ENCODE measurements around the gene WDR5.

The WDR5 gene

DNA sequence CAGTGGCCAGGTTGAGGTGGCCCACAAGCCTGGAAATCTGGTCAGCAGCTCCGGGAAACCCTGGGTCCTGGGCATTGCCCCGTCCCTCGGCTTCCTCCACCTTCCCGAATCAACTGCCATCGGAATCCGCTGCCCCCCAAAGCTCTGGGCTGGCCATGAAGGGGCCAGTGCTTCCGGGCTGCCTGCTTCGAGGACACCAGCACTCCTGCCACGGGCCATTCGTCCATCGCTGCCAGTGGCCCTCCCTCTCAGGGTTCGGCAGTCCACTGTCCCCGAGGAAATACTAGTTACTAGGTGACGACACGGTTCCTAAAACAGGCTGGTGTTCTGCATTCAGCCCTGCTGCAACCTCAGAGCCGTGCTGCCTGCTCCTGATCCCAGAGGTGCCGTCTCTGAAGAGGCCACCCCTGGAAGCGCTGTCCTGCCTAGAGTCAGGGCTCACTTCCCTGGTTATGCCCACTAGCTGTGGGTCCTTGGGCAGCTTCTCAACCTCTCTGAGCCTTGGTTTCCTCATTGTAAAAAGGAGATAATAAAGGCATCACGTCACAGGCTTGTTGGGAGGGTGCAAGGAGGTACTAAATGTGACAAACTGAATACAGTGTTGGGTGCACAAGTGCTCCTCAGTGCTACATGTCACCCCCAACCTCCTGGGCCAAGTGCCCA lies 3.5 kb upstream of the WDR5 start:
- no peak for DNase-seq

DNA sequence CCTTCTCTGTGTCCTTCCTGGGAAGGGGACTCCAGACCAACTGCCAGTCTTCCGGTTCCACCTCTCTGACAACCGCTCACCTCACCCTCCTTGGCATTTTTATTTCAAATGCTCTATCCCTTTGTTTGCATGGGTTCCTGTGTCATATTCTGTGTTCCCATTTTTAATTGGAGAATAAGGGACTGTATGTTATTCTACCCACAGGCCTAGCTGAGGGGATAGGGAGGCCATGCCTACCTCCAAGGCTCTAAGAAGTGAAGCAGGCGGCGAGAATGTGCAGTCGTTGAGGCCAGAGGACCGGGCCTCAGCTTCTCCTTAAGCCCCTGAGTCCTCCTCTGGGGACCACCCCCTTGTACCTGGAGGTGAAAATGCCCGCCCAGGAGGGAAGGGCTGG lies 936 bp upstream of the WDR5 start:
- no peak for DNase-seq

DNA sequence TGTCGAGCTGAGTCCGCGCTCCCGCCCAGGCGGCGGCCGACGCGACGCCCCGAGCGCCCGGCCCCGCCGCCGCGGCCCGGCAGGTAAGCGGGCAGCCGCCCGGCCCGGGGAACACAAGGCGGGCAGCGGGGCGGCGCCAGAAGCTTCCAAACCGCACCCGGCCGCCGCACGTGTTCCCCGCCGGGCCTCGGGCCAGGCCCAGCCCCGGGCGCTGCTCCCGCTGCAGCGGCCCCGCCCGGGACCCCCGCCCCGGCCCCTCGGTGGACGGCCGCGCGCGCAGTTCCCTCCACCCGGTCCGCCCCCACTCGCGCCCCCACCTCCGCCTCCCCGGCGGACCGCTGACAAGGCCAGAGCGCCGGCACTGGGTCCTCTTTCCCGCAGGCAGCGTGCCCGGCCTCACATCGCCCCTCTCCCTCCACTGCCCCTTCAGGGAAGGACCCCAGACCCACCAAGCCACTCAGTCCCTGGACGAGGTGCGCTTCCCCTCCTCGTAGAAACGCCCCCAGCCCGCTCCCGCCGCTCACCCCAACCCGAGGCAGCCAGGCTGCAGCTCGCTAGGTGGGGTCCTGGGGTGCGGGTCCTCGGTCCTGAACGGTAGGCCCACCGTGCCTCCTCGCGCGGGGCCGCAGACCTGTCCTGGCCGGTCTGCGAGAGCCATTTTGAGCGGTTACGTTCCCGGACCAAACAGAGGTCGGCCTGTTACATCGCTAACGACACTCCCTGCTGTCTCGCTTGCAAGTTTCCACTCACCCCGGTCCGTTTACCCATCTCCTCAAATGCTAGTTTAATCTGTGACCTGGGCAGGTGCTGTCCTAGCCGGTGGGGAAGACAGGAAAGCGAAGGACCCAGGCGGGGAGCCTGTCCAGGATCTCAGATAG lies 475 bp downstream of the WDR5 start:
- DNase-seq: no peak

DNA sequence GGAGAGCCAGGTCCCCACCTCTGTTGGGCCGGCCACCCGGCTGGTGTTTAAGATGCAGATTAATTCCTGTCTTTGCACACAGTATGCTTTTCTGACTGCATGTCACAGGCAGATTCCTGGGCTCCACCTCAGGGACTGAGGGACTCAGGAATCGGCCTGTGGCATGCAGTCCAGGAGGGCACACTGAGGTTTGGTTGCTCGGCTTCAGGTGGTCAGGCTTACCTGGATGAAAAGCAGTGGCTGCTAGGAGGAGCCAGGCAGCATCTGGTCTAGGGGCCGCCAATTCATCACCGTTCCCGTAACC lies 1.1 kb downstream of the WDR5 start:
- DNase-seq: no peak

DNA sequence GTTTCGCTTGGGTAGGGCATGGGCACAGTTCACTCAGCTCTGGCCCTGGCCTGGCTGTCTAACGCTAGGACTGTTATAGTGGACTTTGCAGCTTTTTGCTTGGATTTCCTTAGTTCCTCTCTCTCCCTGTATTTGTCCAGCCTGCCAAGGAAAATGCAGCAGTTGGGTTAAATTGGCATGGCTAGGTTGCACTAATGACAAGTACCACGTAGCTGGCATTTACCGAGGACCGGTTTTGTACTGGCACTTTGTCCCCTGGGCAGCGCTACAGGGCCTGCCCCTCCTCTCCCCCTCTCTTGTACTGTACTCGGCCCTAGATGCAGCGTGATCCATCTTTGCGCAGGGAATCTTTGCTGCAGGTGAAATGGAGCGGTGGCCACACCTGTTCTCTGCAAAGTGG lies 2.4 kb downstream of the WDR5 start:
- DNase-seq: no peak

DNA sequence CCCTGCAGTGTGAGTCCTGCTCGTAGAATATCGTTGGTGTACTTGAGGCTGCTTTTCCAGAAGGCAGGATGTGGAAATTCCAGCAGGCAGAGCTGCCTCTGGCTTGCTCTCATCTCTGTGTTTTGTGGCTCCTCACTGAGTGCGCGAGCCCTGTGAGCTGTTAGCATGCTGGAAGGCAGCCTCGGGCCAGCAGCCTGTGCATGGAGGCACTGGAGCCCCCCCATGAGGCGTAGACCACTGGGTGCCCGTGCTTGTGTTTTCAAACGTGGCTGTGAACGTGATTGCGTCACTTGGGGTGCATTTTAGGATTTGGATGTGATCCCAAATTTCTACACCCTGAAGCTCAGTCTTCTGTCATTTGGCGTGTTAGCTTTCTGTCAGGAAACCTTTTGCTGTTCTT lies 3.2 kb downstream of the WDR5 start:
- DNase-seq: no peak

DNA sequence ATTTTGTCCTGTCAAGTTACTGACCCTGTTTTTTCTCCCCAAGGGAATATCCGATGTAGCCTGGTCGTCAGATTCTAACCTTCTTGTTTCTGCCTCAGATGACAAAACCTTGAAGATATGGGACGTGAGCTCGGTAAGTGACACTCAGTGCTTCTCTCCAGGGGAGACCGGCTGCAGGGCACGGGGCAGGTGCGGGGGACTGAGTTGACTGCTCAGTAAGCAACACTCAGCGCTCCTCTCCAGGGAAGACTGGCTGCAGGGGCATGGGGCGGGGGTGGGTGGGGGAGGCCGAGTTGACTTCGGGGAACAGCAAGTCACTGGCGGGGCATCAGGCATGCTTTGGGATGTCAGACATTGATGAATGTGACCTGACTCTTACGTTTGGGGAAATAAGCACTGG lies 6.0 kb downstream of the WDR5 start:
- DNase-seq: no peak

DNA sequence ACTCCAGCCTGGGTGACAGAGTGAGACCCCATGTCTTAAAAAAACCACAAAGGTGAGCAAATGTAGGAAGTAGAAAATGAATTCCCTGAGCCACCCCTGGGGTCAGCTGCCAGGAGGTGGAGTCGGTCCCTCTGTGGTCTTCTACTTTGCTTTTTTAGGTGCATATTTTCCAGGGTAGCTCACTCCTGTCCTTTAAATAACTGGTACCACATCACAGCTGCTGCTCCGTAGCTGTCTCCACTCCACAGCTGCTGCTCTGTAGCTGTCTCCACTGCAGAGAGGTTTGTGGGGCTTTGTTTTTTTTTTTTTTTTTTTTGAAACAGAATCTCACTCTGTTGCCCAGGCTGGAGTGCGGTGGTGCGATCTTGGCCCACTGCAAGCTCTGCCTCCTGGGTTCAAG lies 8.9 kb downstream of the WDR5 start:
- DNase-seq: no peak

DNA sequence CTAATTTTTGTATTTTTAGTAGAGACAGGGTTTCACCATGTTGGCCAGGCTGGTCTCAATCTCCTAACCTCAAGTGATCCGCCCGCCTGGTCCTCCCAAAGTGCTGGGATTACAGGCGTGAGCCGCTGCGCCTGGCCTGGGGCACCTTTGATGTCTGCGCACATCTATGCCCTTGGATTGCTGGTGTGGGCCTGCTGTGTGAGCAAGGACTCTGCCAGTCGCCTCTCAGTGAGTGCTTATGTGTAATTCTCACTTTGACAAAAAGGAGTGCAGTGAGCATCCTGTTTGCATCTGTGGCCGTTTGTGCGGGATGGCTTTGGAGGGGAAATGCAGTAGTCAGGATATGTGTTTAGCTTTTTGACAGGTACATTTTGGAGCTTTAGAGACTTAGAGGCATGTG lies 9.4 kb downstream of the WDR5 start:
- no peak for DNase-seq

DNA sequence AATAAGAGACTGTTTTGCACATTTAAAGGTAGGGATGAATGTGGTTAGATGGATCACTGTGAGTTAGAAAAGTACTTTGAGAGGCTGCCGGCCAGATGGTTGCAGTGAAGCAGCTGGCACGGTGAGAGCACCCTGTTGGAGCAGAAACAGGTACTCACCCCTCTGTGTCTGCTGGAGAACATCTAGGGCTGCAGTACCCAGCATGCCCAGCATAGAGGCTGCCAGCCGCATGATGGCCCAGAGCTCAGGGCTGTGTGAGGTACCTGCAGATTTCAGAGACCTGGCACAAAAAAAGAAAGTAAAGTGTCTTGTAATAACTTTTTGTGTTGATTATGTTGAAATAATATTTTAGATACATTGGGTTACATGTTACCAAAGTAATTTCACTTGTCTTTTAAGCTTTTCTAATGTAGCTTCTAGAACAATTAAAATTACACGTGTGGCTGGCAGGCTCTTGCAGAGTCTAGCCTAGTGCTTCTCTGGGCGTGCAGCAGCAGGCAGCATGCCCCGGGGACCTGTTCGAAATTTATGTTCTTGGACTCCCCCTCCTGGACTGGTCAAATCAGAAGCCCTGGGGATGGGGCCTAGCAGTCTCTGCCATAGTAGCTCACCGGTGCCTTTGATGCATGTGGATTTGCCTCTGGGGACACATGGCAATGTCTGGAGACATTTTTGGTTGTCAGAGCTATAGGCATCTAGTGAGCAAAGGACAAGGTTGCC lies 11.1 kb downstream of the WDR5 start:
- no peak for DNase-seq

DNA sequence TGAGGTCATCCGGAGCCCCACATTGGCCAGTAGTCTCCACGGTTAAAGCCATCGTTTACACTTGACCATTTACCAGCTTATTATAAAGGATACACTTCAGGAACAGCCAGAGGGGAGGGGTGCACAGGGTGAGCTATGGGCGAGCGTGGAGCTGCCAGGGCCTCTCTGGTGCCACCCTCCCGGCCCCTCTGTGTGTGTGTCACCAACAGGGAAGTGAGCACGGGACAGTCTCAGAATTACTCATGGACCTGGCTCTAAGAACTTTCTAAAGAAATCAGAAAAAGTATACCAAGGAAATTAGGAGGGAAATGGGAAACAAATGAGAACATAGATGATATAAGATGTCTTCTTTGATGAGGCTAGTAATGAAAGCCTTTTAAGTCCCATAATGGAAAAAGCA lies 13.5 kb downstream of the WDR5 start:
- no peak for DNase-seq

DNA sequence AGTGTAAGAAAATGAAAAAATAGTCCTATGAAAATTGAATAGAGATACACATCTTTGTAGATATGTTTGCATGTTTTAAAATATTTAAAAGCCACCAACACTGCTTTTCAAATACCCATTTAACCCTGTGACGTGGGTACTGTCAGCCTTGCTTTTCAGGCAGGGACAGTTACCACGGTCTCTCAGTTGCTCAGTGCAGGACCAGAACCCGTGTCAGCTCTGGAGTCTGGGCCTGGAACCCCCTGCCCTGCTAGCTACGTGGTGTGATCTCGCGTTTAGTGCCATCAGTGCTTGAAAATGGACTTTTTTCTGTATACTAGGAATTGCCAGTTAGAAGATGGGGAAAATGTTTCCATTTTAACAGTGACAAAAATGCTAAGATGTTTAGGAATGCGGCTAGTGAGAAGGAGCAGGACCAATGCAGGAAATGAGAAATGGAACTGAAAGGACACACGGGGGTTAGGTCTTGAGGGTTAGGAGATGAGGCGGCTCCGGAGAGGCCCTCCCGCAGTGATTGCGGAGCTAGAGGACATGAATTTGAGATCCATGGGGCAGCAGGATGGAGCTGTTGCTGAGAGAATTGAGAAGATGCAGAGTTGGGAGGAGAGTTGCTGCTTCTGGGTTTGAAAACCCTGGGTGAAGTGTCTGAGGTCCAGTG lies 14.8 kb downstream of the WDR5 start:
- DNase-seq: no peak

DNA sequence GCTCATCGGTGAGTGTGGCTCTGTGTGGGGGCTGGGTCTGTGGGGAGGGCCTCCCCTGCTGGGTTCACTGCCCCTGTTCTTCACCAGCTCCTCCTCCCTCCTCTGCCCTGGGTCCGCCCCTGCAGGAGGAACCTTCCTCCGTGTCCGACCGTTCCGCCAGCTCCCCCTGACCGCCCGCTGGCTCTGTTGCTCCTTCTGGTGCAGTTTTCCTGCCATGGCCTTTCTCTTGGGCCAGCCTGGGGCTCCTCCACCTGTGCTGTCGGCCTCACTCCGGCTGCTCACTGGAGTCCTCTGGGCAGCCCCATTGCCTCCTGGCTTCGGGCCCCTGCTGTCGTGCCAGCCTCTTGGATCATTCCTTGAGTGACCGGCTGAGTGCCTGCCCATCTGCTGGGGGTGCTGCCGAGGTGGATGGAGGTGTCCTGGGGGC lies 16.2 kb downstream of the WDR5 start:
- DNase-seq: no peak

DNA sequence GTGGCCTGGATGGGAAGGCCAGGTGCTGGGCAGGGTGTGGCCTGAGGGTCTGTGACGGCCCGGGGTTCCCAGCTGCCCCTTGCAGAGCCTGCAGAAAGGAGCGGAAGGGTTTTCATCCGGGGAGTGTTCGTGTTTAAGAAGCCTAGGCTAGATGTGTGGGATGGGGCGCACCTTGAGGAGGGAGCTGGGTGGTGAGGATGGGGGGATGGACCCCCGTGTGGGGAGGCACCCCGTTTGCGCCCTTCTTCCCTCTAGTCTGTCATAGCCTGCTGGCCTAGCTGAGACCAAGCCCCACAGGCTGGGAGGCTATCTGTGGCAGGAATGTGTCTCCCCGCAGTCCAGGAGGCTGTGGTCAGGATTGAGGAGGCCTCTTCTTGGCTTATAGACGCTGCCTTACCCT lies 16.6 kb downstream of the WDR5 start:
- no peak for DNase-seq

DNA sequence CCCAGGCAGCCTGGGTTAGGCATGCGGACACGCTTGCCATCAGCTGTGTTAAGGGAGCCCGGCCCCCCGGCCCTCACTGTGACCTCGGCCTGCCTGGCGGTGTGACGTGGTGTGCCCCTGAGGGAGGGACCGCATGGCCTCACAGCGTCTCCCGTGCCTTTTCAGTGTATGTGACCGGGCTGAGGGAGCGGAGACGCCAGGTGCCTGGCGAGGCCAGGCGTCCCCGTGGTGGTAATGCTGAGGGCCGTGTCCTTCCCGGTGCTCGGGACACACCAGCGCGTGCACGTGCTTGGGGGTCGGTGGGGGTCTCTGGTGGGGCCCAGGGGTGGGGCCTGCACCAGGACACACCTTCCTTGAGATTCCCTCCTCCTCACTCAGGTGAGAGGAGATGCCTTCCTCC lies 17.6 kb downstream of the WDR5 start:
- no peak for DNase-seq

DNA sequence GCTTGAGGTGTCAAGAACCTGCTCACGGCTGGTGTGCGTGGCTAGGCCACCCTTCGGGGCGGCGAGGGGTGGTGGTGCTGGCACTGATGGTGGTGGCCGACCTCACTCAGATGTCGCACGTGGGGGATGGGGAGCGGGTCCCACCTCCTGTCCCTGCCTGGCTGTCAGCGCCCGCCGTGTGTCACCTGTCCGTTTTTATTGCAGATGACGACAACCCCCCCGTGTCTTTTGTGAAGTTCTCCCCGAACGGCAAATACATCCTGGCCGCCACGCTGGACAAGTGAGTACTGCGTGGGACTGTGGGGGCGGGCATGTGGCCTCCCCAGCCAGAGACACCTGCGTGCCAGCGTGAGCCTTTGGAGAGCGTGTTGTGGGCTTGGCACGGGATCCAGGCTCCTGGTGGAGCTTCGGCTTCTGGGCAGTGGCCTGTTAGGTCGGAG lies 18.4 kb downstream of the WDR5 start:
- DNase-seq: no peak

DNA sequence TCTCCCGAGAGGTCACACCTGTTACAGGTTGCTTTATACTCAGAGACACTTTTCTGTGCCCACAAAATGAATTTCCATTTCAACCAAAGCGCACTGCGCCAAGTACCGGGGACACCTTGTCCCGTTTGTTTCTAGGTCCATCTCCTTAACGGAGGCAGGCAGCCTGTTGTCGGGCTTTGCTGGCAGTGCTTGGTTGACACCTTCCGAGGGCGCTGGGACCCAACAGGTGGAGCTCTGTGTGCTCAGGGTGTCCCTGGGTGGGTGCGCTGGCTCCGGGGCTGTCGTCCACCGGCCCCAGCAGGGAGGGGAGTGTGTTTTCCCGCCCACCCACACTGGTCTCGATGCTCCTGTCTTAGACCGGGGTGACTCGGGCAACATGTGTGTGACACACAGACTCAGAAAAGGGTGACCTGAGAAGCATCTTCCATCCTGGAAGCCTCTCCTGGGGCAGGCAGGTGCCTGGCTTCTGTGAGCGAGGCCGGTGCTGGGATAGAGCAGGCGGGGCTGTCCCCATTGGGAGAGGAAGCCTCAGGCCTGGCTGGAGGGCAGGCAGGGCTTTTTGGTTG lies 20.0 kb downstream of the WDR5 start:
- DNase-seq: no peak

DNA sequence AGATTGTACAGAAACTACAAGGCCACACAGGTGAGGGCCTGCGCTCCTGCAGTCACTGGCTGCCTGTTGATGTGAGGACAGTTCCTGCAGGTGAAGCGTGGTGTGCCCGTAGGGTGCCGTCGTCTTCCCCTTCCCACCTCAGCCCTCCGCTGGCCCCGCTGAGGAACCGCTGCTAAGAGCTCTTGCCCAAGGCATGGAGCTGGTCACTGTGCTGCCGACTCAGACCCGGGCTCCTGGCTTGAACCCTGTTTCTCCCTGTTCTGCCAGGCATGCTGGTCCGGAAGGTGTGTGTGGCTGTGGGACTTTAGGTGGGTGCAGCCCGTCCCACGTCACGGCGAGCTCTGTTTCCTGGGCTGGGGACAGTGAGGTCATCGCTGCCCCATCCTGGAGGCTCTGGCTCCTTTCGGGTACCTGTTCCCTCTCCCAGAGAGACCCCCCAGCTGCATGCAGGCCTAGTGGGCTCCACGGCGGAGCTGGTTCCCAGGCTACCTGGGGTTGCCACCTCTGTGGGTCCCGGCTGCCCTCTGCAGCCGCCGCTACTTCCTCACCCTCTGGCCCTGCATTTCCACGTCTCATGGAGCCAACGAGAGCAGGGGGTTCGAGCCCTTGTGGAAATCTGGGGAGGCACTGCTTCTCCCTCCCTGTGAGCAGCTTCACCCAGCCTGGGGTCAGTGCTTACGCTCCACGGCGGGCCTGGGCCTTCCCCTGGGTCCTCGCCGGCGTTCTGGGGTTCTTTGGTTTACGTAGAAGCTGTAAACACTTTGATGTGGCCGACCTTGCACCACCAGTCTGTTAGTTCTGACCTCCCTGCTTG lies 20.9 kb downstream of the WDR5 start:
- DNase-seq: no peak

DNA sequence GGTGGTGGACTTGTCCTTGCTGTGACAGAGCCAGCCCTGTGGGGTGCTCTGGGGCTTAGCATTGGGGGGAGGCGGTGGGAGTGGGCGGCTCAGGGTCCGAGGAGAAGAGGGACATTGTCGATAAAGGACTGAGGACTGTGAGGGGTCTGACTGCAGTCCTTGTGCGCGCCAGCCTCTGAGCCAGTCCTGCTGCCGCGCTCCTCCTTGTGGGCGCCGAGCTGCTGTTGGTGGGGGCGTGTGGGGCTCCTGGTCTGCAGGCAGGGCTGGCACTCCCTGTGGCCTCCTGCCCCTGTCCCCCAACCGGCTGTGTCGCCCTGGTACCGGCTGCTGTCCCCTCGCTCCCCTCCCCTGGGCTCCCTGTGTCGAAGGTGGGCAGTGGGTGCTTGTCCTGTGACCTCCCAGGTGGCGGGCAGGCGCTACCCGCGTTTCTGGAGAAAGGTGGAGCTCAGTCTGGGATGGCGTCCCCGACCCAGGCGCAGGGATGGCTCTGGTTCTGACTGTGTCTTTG lies 21.6 kb downstream of the WDR5 start:
- no peak for DNase-seq

DNA sequence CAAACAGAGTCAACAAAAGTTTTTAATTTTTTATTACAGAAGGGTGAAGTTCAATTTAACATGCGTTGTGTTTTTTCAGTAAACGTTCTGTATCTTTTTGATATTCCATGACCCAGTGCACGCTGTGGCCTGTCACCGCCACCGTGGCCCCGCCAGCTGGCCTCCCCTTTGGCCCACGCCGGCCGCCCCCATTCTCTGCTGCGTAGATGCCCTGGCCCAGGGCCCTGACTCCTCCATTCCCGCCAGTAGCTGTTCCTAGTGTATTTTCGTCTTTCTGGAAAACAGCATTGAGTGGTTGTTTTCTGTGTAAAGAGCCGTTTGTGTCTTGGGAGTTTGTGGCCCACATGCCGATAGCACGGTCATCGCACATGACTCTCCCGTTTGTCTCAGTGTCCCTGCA lies 22.4 kb downstream of the WDR5 start:
- no peak for DNase-seq

DNA sequence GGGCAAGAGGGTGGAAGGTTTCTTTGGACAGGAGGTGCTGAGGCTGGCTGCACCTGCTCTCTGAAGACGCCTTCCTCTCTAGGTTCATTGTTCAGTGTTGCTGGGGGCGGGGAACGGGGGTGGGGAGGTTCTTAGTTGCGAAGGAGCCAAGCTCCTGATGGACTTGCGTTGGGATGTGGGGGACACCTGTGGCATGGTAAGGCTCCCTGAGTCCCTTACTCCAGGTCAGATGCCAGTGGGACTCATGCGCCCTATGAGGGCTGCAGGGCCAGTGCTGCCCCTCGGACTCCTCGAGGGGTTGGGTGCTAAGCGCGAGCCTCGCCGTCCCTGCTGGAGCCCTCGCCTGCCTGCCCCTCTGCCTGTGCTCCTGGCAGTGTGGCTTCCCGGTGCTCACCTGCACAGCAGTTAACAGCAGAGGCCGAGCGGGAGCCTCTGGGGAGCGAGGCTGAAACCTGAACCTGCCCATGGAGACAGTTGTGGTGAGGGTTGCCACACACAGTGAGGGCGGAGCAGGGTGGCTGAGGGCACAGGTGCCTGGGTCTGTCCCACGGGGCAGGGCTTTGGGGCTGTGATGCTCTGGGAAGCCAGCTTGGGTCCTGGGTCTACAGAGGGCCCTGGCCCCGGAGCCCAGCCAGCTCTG lies 23.0 kb downstream of the WDR5 start:
- no peak for DNase-seq

All from inflammatory macrophage treated with lipopolysaccharide for 4 hours (primary cell).